ENCODE measurements around the gene MYO5C.
A peak's percentile ranks its signal among the peaks of the same experiment; 100 is the strongest.

Gene MYO5C

GRCh38 chr15:52181938-52182780, 113.4 kb downstream of the MYO5C start:
- TF ChIP-seq CTCF (IDR thresholded peaks at IDR 0.05; ENCODE audit: extremely low read depth, missing control alignments) = no peak
- DNase-seq (ENCODE audit: low spot score) = no peak

DNA sequence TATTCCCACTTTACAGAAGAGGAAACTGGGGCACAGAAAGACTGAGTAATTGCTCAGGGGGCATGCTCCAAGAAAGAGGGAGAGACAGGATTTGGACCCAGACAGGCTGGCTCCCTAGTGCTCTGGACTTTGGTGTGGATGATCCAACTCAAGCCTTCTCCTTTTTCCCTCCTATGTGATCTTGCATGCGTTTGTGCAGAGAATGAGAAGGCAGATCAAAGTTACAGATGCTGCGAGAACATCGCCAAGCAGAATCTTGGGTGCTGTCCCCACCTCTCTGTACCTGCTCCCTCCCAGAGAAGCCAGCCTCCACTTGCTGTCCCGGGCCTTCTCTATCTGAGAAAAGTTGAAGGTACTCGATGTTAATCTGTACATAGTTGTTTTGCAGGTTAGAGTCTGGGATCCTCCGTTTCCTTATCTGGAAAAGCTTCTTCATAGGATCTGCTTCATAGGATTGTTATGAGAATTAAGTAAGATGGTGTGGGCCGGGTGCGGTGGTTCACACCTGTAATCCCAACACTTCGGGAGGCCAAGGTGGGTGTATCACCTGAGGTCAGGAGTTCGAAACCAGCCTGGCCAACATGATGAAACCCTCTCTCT, 114.7 kb downstream of the MYO5C start:
- DNase-seq (ENCODE audit: low spot score) = no peak
- no peak for TF ChIP-seq CTCF (IDR thresholded peaks at IDR 0.05; ENCODE audit: extremely low read depth, missing control alignments)

DNA sequence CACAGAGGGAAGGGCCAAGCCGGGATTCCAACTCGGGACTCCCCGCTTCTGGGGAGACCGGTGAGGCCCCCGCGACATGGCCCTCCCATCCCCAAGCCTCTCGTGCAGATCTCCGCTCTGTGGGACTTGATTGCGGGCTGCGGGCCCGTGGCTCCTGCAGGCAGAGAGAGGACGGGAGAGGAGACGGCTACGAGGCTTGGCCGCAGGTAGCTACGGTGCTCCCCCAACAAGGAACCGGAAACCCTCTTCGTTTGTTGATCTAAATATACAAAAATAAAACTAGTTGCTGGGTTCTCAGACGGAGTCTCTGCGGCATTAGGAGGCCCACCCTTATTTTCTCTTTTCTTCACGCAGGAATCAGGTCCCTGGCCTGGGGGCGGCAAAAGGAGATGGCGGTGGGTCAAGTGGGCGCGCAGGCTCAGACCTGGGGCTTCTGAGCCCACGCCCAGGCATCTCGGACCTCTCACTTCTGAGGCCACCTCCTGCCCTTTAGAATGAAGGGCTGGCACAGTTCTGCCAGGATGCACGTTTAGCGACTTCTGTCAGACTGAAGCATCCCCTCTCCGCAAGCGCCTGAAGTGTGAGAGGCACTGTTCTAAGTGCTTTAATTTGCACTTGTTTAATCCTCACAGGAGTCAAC, 115.3 kb downstream of the MYO5C start:
- DNase-seq (ENCODE audit: low spot score) = peak; percentile 69

GRCh38 chr15:52179278-52180195, 116.1 kb downstream of the MYO5C start:
- TF ChIP-seq CTCF (IDR thresholded peaks at IDR 0.05; ENCODE audit: extremely low read depth, missing control alignments) = no peak
- peak; percentile 93 for DNase-seq (ENCODE audit: low spot score)

More for the DNA sequence above, 115.3 kb downstream of the MYO5C start:
- TF ChIP-seq CTCF (IDR thresholded peaks at IDR 0.05; ENCODE audit: extremely low read depth, missing control alignments) = no peak

DNA sequence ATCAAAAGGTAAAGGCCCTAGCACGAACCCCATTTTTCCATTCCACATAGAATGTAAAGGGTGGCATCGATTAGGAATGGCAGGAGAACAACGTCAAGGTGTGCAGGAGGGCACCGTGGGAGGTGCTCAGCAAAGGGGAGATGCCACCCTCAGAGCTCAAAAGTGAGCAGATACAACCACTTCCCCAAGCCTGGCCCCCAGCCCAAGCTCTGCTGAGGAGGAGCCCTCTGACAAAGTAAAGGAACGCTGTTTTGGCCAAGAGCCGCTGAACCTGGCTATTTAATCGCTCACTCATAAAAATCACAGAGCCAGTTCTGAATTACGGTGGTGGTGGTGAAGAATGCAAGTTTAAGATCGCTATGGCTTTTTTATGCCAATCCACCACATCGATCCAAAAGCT, 116.8 kb downstream of the MYO5C start:
- peak; percentile 21 for DNase-seq (ENCODE audit: low spot score)
- no peak for TF ChIP-seq CTCF (IDR thresholded peaks at IDR 0.05; ENCODE audit: extremely low read depth, missing control alignments)

- DNase-seq (ENCODE audit: low spot score) = no peak
- no peak for TF ChIP-seq CTCF (IDR thresholded peaks at IDR 0.05; ENCODE audit: extremely low read depth, missing control alignments)
These were observed 122.7 kb downstream of the MYO5C start for GRCh38 chr15:52172869-52173268.
